Esophagus muscularis mucosa (tissue), 3 donors: ENCODE data around the gene TBCE.

Experiments
- CTCF ChIP-seq, 3 experiments: fragments of 200-600 bp in 2 of 3; fragments of 450-650 bp in 1 of 3; sonication (generic) in 2 of 3; IDR thresholded peaks; one replicate each; pipeline ENCODE4 v1.5.1; 2017 to 2019; ENCODE audit warnings: antibody characterized with exemption in 3 of 3, mild to moderate bottlenecking in 2 of 3, moderate library complexity in 1 of 3
- EP300 ChIP-seq: sonication (generic); formaldehyde crosslinking; IDR thresholded peaks from one replicate; pipeline ENCODE4 v1.6.1; 2017; ENCODE audit warnings: antibody characterized with exemption

GRCh38 chr1:235367000-235367908, at the start of gene TBCE:
- TF ChIP-seq CTCF (IDR thresholded peaks at IDR 0.05) (peak in 2 of 3 experiments; percentile 15 to 19), EP300 (no peak)
